Right lung (tissue), 5 donors: ENCODE results near the gene GRK3. TPM values are rescaled to one million over a fixed set of nuclear protein-coding genes. Genes with fewer than 3 reads are reported as not detected.
"Not testable (repeated sequence)": the region's sequence is repeated elsewhere in the genome, so short reads cannot be mapped to it uniquely, and the experiment has no call there.

Source experiments
- DNase-seq, 2 donors: peaks; one replicate each; pipeline ENCODE4 v3.0.0-alpha.2; 2013
- polyA plus RNA-seq, 5 donors: library from polyadenylated mRNA; unstranded; fragments of 120-200 nt; gene quantifications; one replicate each; pipeline versions ENCODE4 v1.2.1 to v1.2.3, GENCODE V29; 2013; ENCODE audit warnings: inconsistent platforms in 1 of 5, low replicate concordance in 1 of 5; ENCODE audit not compliant: insufficient read length in 5 of 5, insufficient read depth in 1 of 5

Gene GRK3
- polyA plus RNA-seq, 5 donors = 14.2 to 25.3 (median 20.4) TPM

GRCh38 chr22:25548866-25549464 lies 15.5 kb upstream of the GRK3 start:
- no peak for DNase-seq

GRCh38 chr22:25551396-25551795 lies 13.1 kb upstream of the GRK3 start:
- no peak for DNase-seq

- not testable (repeated sequence) for DNase-seq
These were observed 12.1 kb upstream of the GRK3 start for GRCh38 chr22:25552405-25552804.

- DNase-seq = no peak
These were observed 11.3 kb upstream of the GRK3 start for GRCh38 chr22:25553131-25553530.

GRCh38 chr22:25554238-25554671 lies 10.2 kb upstream of the GRK3 start:
- DNase-seq = no peak

GRCh38 chr22:25554689-25555088 lies 9.8 kb upstream of the GRK3 start:
- no peak for DNase-seq

GRCh38 chr22:25555586-25555985 lies 8.9 kb upstream of the GRK3 start:
- no peak for DNase-seq

GRCh38 chr22:25557218-25557617 lies 7.3 kb upstream of the GRK3 start:
- no peak for DNase-seq

GRCh38 chr22:25558341-25558740 lies 6.1 kb upstream of the GRK3 start:
- no peak for DNase-seq

- DNase-seq = not testable (repeated sequence)
These were observed 4.6 kb upstream of the GRK3 start for GRCh38 chr22:25559910-25560309.

- not testable (repeated sequence) for DNase-seq
These were observed 3.3 kb upstream of the GRK3 start for GRCh38 chr22:25561182-25561581.

GRCh38 chr22:25561927-25562326 lies 2.5 kb upstream of the GRK3 start:
- not testable (repeated sequence) for DNase-seq

GRCh38 chr22:25562966-25563760 lies 1.3 kb upstream of the GRK3 start:
- DNase-seq = not testable (repeated sequence)

- DNase-seq = peak; percentile 29 to 42
These were observed 635 bp upstream of the GRK3 start for GRCh38 chr22:25563761-25564319.

- peak; percentile 38 to 39 for DNase-seq
These were observed 653 bp downstream of the GRK3 start for GRCh38 chr22:25564979-25565677.

GRCh38 chr22:25566186-25566897 lies 1.9 kb downstream of the GRK3 start:
- DNase-seq = no peak

- DNase-seq = no peak
These were observed 2.4 kb downstream of the GRK3 start for GRCh38 chr22:25566898-25567235.

- DNase-seq = no peak
These were observed 2.8 kb downstream of the GRK3 start for GRCh38 chr22:25567251-25567675.

GRCh38 chr22:25568066-25568465 lies 3.6 kb downstream of the GRK3 start:
- DNase-seq = not testable (repeated sequence)

GRCh38 chr22:25569361-25569760 lies 4.9 kb downstream of the GRK3 start:
- DNase-seq = no peak

GRCh38 chr22:25569983-25570382 lies 5.5 kb downstream of the GRK3 start:
- DNase-seq = no peak

- DNase-seq = no peak
These were observed 6.0 kb downstream of the GRK3 start for GRCh38 chr22:25570486-25570885.
